ENCODE data around the gene NELL1. TPM values are rescaled to one million over a fixed set of nuclear protein-coding genes. Genes with fewer than 3 reads are reported as not detected.

NELL1 gene
- polyA plus RNA-seq, 2 of the 4 experiments (the other 2 are of a cell fraction), result not detected

DNA sequence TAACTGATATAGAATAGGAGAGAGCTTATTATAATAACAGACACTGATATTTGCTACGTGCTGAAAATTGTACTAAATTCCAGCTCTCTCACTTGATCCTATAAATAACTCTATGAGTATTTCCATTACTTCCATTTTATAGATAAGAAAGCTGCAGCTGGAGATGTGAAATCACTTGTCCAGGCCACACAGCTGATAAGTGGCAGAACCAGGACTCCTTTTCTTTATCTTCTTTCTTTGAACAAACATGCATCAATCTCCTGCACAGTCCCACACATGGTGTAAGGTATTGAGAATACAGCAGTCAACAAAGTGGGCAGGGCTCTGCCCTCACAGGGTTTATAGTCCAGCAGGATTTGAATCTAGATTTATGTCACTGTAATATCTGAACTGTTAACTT lies 652.1 kb downstream of the NELL1 start:
- DNase-seq (ENCODE audit: low read depth in 1 of 2, low spot score in 1 of 2), result no peak
- no peak for FAIRE-seq
- H3K4me3 ChIP-seq, result no peak overlapping the region
- no peak for ATAC-seq
- no peak overlapping the region for H3K27ac ChIP-seq
- H3K4me2 ChIP-seq, result no peak overlapping the region
- WGBS (ENCODE audit: missing lambda C conversion rate), result 4% methylated on average over 1 of the region's 1 CpG
- POLR2A ChIA-PET, result no interaction called here
- no peaks in the 10 kb centered on the region for H3K9me3 ChIP-seq
- H3K4me1 ChIP-seq, result no peaks in the 10 kb centered on the region
- CTCF ChIA-PET, result no interaction called here
- TF ChIP-seq, protein P1, sequence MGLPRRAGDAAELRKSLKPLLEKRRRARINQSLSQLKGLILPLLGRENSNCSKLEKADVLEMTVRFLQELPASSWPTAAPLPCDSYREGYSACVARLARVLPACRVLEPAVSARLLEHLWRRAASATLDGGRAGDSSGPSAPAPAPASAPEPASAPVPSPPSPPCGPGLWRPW (IDR thresholded peaks at IDR 0.05), result no peak
- TF ChIP-seq NFE2L2 (conservative IDR thresholded peaks at IDR 0.05; ENCODE audit: low read length) (no peak), NPAS2 (CRISPR knock-in tag; IDR thresholded peaks at IDR 0.05; ENCODE audit: borderline replicate concordance) (no peak), HDAC2 (IDR thresholded peaks at IDR 0.05) (no peak), ZC3H11A (IDR thresholded peaks at IDR 0.05) (no peak), MYC (IDR thresholded peaks at IDR 0.05; ENCODE audit: borderline replicate concordance, low read length) (no peak), SREBF2 (IDR thresholded peaks at IDR 0.05) (no peak), EHF (CRISPR knock-in tag; IDR thresholded peaks at IDR 0.05) (no peak)
- TF ChIP-seq, protein P2, sequence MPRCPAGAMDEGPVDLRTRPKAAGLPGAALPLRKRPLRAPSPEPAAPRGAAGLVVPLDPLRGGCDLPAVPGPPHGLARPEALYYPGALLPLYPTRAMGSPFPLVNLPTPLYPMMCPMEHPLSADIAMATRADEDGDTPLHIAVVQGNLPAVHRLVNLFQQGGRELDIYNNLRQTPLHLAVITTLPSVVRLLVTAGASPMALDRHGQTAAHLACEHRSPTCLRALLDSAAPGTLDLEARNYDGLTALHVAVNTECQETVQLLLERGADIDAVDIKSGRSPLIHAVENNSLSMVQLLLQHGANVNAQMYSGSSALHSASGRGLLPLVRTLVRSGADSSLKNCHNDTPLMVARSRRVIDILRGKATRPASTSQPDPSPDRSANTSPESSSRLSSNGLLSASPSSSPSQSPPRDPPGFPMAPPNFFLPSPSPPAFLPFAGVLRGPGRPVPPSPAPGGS (IDR thresholded peaks at IDR 0.05), result no peak
- TF ChIP-seq, protein P3, sequence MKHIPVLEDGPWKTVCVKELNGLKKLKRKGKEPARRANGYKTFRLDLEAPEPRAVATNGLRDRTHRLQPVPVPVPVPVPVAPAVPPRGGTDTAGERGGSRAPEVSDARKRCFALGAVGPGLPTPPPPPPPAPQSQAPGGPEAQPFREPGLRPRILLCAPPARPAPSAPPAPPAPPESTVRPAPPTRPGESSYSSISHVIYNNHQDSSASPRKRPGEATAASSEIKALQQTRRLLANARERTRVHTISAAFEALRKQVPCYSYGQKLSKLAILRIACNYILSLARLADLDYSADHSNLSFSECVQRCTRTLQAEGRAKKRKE (CRISPR knock-in tag; IDR thresholded peaks at IDR 0.05; ENCODE audit: low read depth), result no peak
- TF ChIP-seq, protein P4, sequence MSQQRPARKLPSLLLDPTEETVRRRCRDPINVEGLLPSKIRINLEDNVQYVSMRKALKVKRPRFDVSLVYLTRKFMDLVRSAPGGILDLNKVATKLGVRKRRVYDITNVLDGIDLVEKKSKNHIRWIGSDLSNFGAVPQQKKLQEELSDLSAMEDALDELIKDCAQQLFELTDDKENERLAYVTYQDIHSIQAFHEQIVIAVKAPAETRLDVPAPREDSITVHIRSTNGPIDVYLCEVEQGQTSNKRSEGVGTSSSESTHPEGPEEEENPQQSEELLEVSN (IDR thresholded peaks at IDR 0.05; ENCODE audit: borderline replicate concordance, low read depth), result no peak

DNA sequence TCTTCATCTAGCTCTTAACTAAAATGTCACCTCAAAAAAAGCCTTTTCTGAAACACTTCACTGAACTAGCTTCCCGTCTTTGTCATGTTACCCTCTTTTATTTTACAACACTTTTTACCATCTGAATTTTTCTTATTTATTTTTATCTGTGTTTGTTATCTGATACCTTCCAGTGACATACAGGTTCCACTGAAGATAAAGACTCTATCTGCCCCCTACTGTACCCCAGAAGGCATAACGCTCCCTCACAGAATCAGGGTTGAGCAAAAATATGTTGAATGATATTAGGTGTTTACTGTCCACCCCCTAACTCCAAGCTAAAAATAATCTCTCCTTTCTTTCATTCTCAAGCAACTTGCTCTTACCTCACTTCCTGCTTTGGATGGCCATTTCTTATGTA lies 654.2 kb downstream of the NELL1 start:
- no peak for TF ChIP-seq PHF8 (IDR thresholded peaks at IDR 0.05; ENCODE audit: borderline replicate concordance, low read depth)
- TF ChIP-seq KDM5A (IDR thresholded peaks at IDR 0.05), result no peak
- TF ChIP-seq RARB (CRISPR knock-in tag; IDR thresholded peaks at IDR 0.05), result no peak
- TF ChIP-seq EP300 (IDR thresholded peaks at IDR 0.05), result no peak
- TF ChIP-seq TFCP2L1 (CRISPR knock-in tag; IDR thresholded peaks at IDR 0.05), result no peak
- TF ChIP-seq KDM1A (IDR thresholded peaks at IDR 0.05; ENCODE audit: low read depth), result no peak
- no peak for TF ChIP-seq HOXB13 (CRISPR knock-in tag; IDR thresholded peaks at IDR 0.05; ENCODE audit: low read depth)
- TF ChIP-seq ZFP36 (IDR thresholded peaks at IDR 0.05; ENCODE audit: borderline replicate concordance, partially characterized antibody), result no peak
- TF ChIP-seq GATA3 (IDR thresholded peaks at IDR 0.05; ENCODE audit: borderline replicate concordance), result no peak
- TF ChIP-seq POLR2AphosphoS2 (conservative IDR thresholded peaks at IDR 0.05; ENCODE audit: low read length), result no peak
- no peak for TF ChIP-seq HOXA7 (CRISPR knock-in tag; IDR thresholded peaks at IDR 0.05)
- no peak for TF ChIP-seq POLR2A (IDR thresholded peaks at IDR 0.05; ENCODE audit: low read length)
- TF ChIP-seq RFX5 (IDR thresholded peaks at IDR 0.05), result no peak
- TF ChIP-seq, protein P1 (IDR thresholded peaks at IDR 0.05), result no peak
- TF ChIP-seq NFE2L2 (conservative IDR thresholded peaks at IDR 0.05; ENCODE audit: low read length), result no peak
- no peak for TF ChIP-seq SREBF2 (IDR thresholded peaks at IDR 0.05)
- TF ChIP-seq ZC3H11A (IDR thresholded peaks at IDR 0.05), result no peak
- no peak for TF ChIP-seq ZSCAN20 (CRISPR knock-in tag; IDR thresholded peaks at IDR 0.05)
- TF ChIP-seq, protein P5, sequence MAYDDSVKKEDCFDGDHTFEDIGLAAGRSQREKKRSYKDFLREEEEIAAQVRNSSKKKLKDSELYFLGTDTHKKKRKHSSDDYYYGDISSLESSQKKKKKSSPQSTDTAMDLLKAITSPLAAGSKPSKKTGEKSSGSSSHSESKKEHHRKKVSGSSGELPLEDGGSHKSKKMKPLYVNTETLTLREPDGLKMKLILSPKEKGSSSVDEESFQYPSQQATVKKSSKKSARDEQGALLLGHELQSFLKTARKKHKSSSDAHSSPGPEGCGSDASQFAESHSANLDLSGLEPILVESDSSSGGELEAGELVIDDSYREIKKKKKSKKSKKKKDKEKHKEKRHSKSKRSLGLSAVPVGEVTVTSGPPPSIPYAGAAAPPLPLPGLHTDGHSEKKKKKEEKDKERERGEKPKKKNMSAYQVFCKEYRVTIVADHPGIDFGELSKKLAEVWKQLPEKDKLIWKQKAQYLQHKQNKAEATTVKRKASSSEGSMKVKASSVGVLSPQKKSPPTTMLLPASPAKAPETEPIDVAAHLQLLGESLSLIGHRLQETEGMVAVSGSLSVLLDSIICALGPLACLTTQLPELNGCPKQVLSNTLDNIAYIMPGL (CRISPR knock-in tag; IDR thresholded peaks at IDR 0.05; ENCODE audit: borderline replicate concordance), result no peak
- Histone ChIP-seq H3K4me3 (no peak overlapping the region), H3K4me2 (no peak overlapping the region), H3K27ac (no peak overlapping the region), H3K4me1 (no peaks in the 10 kb centered on the region), H3K9me3 (no peaks in the 10 kb centered on the region)
- no peak for DNase-seq (ENCODE audit: low read depth in 1 of 2, low spot score in 1 of 2)
- ChIA-PET POLR2A (no interaction called here), CTCF (no interaction called here)
- ATAC-seq, result no peak
- 7% methylated on average over 2 of the region's 2 CpGs for WGBS (ENCODE audit: missing lambda C conversion rate)
- FAIRE-seq, result no peak

Measured in A549 (cell line).